Activated CD8-positive, alpha-beta memory T cell treated with anti-CD3 and anti-CD28 coated beads, Interleukin-2, amount 10 ng/mL, durations not matched to agents 7 days and 5 days (primary cell): ENCODE measurements around the gene OTOP2. TPM values are rescaled to one million over a fixed set of nuclear protein-coding genes. Genes with fewer than 3 reads are reported as not detected.
"Not testable (repeated sequence)": the region's sequence is repeated elsewhere in the genome, so short reads cannot be mapped to it uniquely, and the experiment has no call there.

ENCODE experiments used
- ATAC-seq: fragments of 150-1000 bp; cut with Tn5 transposase; one replicate; pipeline ENCODE4 v1.10.0; 2021; ENCODE audit warnings: moderate library complexity
- CTCF ChIA-PET: fragments of 350-600 bp; sonication (Branson Sonifier 250); formaldehyde crosslinking; loops from one replicate; lab custom pipeline; 2021; ENCODE audit warnings: antibody characterized with exemption; lab: Charles Lee
- DNase-seq: peaks from one replicate; pipeline ENCODE4 v3.0.0-alpha.2; 2020
- H3K27ac Mint-ChIP-seq: one replicate; pipeline ENCODE4 v1.8.0; 2021; ENCODE audit warnings: mild to moderate bottlenecking, mixed read lengths
- H3K27me3 Mint-ChIP-seq: one replicate; pipeline ENCODE4 v1.8.0; 2021; ENCODE audit warnings: mixed read lengths
- H3K36me3 Mint-ChIP-seq: one replicate; pipeline ENCODE4 v1.8.0; 2021; ENCODE audit warnings: mild to moderate bottlenecking, mixed read lengths
- H3K4me1 Mint-ChIP-seq: one replicate; pipeline ENCODE4 v1.8.0; 2021; ENCODE audit warnings: mixed read lengths
- H3K4me3 Mint-ChIP-seq: one replicate; pipeline ENCODE4 v1.8.0; 2021; ENCODE audit warnings: mild to moderate bottlenecking, moderate library complexity, mixed read lengths
- H3K9me3 Mint-ChIP-seq: one replicate; pipeline ENCODE4 v1.8.0; 2022; ENCODE audit warnings: low read depth, mixed read lengths
- total RNA-seq, 2 experiments: library from RNA; stranded (reverse); gene quantifications; one replicate each; pipeline ENCODE4 v1.2.3, GENCODE V29; 2021

The OTOP2 gene
- total RNA-seq, 2 experiments from 2014 or later = not detected

DNA sequence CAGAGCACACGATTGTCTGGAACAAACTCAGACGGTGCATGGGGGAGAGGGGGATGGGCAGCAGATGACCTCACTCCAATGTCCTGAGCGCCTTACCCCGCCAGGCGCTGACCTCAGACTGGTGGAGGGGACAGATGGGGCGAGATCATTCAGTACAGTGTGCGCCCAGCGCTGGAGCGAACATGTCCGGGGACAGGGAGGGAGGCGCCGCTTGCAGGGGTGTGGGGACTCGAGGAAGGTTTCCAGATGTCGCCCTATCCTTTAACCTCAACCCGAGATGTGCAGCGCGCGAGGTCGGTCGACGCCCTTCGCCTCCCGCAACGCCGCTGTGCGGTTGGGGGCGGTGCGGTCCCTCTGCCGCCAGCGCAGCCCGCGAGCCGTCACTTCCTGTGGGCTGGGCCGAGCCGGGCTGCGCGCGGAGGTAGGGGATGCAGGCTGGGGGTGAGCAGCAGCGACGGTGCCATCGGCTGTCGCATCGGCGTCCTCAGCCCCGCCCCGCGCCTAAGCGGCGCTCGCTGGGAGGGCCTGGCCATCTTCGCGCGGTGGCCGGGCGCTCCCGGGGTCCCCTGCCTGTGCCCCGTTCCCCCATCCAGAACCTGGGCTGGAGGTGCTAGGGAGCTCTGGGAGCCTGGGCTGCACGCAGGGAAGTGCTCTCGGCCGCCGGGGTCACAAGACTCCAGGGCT is 58.0 kb downstream of the OTOP2 start:
- ATAC-seq (peak; percentile 93), DNase-seq (peak; percentile 81)
- Mint-ChIP-seq H3K27me3 (peaks cover 60% of the 10 kb centered on the region), H3K36me3 (no peaks in the 10 kb centered on the region), H3K4me3 (peak overlapping the region; percentile 81), H3K4me1 (peaks cover 21% of the 10 kb centered on the region), H3K27ac (peak overlapping the region; percentile 39), H3K9me3 (no peaks in the 10 kb centered on the region)
- CTCF ChIA-PET = interaction anchor here (1.2 to 1.9 kb wide), 2 partner anchors 21 to 289 kb away, joined by 3 to 6 read pairs; partner anchors contain the start of gene MIF4GD

DNA sequence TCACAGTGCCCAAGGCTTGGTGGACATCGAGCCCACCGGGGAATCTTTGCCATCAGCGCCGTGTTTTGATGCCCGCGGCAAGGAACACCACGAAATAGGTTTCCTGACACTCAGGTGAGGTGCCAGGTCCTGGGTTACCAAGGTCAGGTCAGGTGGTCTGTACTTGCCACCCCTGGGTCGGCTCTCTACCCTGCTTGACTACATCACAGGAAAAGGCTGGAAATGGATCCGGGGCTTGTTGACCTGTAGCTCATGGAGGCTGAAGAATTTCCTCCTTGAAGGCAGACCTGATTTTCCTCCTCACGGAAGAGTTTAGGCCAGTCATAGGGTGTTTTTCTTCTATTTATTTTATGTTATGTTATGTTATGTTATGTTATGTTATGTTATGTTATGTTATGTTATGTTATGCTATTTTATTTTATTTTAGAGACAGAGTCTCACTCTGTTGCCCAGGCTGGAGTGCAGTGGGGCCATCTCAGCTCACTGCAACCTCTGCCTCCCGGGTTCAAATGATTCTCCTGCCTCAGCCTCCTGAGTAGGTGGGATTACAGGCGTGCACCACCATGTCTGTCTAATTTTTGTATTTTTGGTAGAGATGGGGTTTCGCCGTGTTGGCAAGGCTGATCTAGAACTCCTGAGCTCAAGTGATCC is 58.7 kb downstream of the OTOP2 start:
- ATAC-seq = not testable (repeated sequence)

More for the DNA sequence above, 58.7 kb downstream of the OTOP2 start:
- H3K4me1 Mint-ChIP-seq = peaks cover 23% of the 10 kb centered on the region
- H3K36me3 Mint-ChIP-seq, H3K9me3 Mint-ChIP-seq, H3K27ac Mint-ChIP-seq, DNase-seq, H3K4me3 Mint-ChIP-seq: not testable (repeated sequence)
- peaks cover 61% of the 10 kb centered on the region for H3K27me3 Mint-ChIP-seq
- CTCF ChIA-PET = interaction anchor here (0.9 to 1.9 kb wide), 7 partner anchors 19 to 288 kb away, joined by 3 to 8 read pairs (median 4); partner anchors contain the start of gene MIF4GD

Other genes with a start within 250 kb of the OTOP2 start
- not detected for gene CD300LF, start 211.3 kb upstream of the OTOP2 start, total RNA-seq
- 10 to 100 TPM; 36.7 to 51.7 TPM for gene RAB37, start 187.0 kb upstream of the OTOP2 start, total RNA-seq
- 100 to 1,000 TPM; 284 to 377 TPM for gene NHERF1, start 175.6 kb upstream of the OTOP2 start, total RNA-seq
- gene NAT9, start 147.9 kb upstream of the OTOP2 start, total RNA-seq = 10 to 100 TPM; 34.1 to 34.5 TPM
- gene GRIN2C, start 64.4 kb upstream of the OTOP2 start, total RNA-seq = under 1 TPM; 0.07 to 0.09 TPM
- 10 to 100 TPM; 38.2 to 39.4 TPM for gene FDXR, start 51.3 kb upstream of the OTOP2 start, total RNA-seq
- not detected for gene FADS6, start 30.6 kb upstream of the OTOP2 start, total RNA-seq
- not detected for gene USH1G, start 1.0 kb upstream of the OTOP2 start, total RNA-seq
- gene OTOP3, start 11.6 kb downstream of the OTOP2 start, total RNA-seq = not detected
- not detected for gene HID1, start 48.5 kb downstream of the OTOP2 start, total RNA-seq
- gene CDR2L, start 63.4 kb downstream of the OTOP2 start, total RNA-seq = under 1 TPM; 0.32 to 0.47 TPM
- gene MRPL58, start 88.4 kb downstream of the OTOP2 start, total RNA-seq = 10 to 100 TPM; 45.9 to 53.1 TPM
- 100 to 1,000 TPM; 188 to 210 TPM for gene ATP5PD, start 122.7 kb downstream of the OTOP2 start, total RNA-seq
- gene KCTD2, start 123.0 kb downstream of the OTOP2 start, total RNA-seq = 10 to 100 TPM; 16.8 to 19.1 TPM
- 1 to 10 TPM; 2.3 to 3.2 TPM for gene SLC16A5, start 163.7 kb downstream of the OTOP2 start, total RNA-seq
- 10 to 100 TPM; 13.5 to 14.5 TPM for gene ARMC7, start 185.7 kb downstream of the OTOP2 start, total RNA-seq
- 10 to 100 TPM; 65.2 to 73.1 TPM for gene NT5C, start 207.5 kb downstream of the OTOP2 start, total RNA-seq
- 100 to 1,000 TPM; 277 to 301 TPM for gene JPT1, start 230.2 kb downstream of the OTOP2 start, total RNA-seq